ENCODE measurements around the gene UCP3.

UCP3 gene

DNA sequence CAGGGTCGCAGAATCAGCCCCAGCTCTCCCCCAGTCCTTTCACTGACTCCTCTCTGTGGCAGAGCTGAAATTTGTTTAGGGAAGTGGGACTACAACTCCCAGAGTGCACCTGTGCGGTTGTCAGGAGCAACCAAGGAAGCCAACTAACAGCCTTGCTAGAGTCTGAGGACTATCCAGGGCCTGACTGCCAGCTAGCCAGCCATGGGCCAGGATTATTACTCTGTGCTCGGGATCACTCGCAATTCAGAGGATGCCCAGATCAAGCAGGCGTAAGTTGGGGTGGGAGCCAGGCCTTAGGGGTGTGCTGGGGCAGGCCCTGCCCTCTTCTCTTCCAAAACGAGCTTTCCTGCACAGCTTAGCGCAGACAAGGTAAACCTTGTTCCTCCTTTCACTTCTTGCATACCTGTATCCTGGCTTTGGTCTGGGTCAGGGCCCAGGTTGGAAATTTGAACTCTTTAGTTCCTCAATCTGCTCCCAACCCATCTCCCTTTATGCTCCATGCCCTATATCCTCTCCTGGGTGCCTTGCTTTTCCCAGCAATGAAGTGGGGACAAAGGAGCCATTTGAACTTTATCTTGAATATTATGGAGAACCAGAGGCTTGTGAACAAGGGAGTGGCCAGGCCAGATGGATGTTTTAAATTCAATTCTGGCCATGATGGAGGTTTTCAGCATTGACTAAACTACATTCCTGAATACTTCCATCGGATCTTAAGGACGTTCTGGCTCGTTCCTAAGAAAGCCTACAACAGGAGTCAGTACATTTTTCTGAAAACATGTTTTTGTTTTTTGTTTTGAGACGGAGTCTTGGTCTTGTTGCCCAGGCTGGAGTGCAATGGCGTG, 57.8 kb downstream of the UCP3 start, which contains the start of gene DNAJB13:
TSS of gene DNAJB13 (plus strand) at position 158 of the 842 bp plus-strand sequence. CDS start at position 202, 44 bp downstream.
- DNase-seq: peak; percentile 12
